Measurements from ENCODE around the gene ASPHD2. TPM values are rescaled to one million over a fixed set of nuclear protein-coding genes. Genes with fewer than 3 reads are reported as not detected.

ASPHD2 gene
- total RNA-seq, 1 donor from 2014 or later, result 0.32 TPM

DNA sequence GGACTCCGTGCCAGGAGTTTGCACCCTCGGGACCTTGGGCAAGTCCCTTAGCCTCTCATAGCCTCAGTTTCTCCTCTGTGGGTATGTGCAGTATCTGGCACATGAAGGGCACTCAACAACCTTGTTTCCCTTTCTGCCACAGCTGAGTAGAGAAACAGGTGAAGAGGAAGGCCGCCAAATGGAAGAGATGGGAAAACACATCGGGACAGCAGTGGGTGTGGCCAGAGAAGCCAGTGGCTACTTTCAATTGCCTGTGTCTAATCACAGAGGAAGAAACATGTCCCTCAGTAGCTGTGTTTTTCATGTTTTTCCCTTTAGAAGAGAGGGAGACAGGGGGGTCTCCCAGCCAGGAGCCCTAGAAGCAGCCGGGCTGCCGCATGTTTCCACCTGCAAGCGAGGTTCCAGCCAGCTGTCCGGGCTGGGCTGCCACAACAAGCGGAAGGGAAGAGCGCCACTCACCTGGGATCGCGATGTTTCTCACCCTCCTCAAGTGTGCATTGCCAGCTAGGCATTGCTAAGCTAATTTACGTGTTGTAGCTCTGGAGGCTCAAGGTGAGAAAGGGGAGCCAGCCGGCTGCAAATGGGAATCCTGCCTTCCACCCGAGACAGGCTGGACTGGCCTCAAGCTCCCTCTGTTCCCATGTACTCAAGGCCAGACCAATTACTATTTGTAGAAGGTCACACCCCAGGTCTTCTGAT lies 16.7 kb downstream of the ASPHD2 start:
- H3K27me3 ChIP-seq, result no peaks in the 10 kb centered on the region
- TF ChIP-seq, protein P1, sequence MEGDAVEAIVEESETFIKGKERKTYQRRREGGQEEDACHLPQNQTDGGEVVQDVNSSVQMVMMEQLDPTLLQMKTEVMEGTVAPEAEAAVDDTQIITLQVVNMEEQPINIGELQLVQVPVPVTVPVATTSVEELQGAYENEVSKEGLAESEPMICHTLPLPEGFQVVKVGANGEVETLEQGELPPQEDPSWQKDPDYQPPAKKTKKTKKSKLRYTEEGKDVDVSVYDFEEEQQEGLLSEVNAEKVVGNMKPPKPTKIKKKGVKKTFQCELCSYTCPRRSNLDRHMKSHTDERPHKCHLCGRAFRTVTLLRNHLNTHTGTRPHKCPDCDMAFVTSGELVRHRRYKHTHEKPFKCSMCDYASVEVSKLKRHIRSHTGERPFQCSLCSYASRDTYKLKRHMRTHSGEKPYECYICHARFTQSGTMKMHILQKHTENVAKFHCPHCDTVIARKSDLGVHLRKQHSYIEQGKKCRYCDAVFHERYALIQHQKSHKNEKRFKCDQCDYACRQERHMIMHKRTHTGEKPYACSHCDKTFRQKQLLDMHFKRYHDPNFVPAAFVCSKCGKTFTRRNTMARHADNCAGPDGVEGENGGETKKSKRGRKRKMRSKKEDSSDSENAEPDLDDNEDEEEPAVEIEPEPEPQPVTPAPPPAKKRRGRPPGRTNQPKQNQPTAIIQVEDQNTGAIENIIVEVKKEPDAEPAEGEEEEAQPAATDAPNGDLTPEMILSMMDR (IDR thresholded peaks at IDR 0.05), result no peak
- H3K9me3 ChIP-seq, result no peaks in the 10 kb centered on the region
- H3K4me3 ChIP-seq, result no peak overlapping the region
- DNase-seq (ENCODE audit: low spot score in 2 of 2), result no peak
- peaks cover 0 to 2% of the 10 kb centered on the region in 2 donors for H3K36me3 ChIP-seq
- H3K27ac ChIP-seq, result no peak overlapping the region
- intact Hi-C loops (cut with DNase I), result no loop called here
- no peaks in the 10 kb centered on the region for H3K4me1 ChIP-seq

DNA sequence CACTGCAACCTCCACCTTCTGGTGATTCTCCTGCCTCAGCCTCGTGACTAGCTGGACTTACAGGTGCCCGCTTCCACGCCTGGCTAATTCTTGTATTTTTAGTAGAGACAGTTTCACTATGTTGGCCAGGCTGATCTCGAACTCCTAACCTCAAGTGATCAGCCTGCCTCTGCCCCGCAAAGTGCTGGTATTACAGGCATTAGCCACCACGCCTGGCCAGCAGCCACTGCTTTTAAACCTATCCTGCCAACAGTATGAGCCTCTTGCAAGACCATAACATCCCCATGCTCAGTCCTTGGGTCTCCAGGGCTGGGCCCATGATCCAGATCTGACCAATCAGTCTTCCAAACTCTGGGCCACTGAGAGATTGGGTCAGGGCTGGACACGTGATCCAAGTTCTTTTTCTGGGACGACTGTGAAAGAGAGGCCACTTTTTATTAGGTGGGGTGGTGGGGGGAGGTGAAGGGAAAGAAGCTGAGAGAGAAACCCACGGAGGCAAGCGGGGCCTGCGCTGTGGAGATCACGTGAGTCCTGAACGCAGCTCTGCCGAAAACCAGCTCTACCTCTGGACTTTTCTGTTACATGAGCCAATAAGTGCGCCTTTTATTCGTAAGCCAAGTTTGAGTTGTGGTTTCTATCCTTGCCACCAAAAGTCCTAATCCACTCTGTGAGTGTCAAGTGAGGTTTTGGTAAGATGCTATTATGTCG lies 17.9 kb downstream of the ASPHD2 start:
- intact Hi-C loops (cut with DNase I), result no loop called here
- H3K27me3 ChIP-seq, result no peaks in the 10 kb centered on the region
- no peak overlapping the region for H3K4me3 ChIP-seq
- H3K27ac ChIP-seq, result no peak overlapping the region
- H3K36me3 ChIP-seq, result peaks cover 7 to 13% of the 10 kb centered on the region in 2 donors
- peak in 1 of 2 donors; percentile 27 for DNase-seq (ENCODE audit: low spot score in 2 of 2)
- no peaks in the 10 kb centered on the region for H3K9me3 ChIP-seq
- TF ChIP-seq, protein P1 (IDR thresholded peaks at IDR 0.05), result no peak
- H3K4me1 ChIP-seq, result no peaks in the 10 kb centered on the region

DNA sequence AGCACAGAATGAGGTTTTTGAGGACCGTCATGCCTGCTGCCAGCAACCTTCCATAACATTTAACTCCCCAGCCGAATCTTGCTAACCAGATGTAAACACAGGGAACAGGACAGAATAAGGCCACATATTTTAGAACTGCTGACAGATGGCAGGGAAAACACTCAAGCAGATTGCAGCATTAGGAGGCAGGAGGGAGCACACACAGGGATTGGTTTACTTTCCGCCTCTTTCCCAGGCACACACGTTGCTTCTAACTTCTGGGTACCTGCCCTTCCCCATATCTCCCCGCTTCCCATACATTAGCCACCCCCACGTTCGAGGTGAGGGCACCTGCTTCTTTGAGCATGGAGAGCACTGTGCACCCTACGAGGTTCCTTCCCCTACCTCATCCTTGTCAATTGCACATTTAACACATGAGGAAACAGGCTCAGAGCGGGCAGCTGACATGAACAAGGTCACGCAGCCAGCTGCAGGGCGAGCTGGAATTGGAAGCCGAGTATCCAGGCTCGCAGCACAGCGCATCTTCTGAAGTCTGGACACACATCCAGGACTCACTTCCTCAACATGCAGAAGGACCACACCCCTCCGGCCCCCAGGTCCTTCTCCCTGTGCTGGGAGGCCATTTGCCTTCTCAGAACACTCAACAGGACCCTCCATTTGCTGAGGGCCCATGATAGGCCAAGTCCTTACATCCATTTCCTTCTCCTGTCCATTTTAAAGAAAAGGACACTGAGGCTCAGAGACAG lies 18.7 kb downstream of the ASPHD2 start:
- Histone ChIP-seq H3K36me3 (peaks cover 15 to 21% of the 10 kb centered on the region in 2 donors), H3K9me3 (no peaks in the 10 kb centered on the region), H3K27ac (no peak overlapping the region), H3K4me1 (no peaks in the 10 kb centered on the region), H3K4me3 (no peak overlapping the region), H3K27me3 (no peaks in the 10 kb centered on the region)
- DNase-seq (ENCODE audit: low spot score in 2 of 2), result peak in 1 of 2 donors; percentile 59
- intact Hi-C loops (cut with DNase I), result no loop called here
- TF ChIP-seq, protein P1 (IDR thresholded peaks at IDR 0.05), result no peak

DNA sequence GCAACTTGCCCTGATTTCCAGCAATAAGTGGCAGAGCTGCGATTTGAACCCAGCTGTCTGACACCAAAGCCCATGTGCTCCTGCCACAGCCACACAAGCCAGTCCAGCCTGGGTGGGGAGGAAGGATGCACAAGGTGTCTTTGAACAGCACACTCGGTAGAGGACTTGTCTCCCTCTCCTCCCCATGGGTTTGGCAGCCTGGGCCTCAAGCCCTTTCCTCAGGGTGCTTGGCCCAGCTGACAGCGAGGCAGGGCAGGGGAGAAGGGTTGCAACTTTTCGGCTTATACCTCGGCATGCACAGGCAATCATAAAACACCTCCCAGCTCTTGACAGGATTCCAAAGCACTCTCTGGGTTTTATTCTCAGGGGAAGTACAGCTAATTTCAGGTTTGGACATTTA lies 19.3 kb downstream of the ASPHD2 start:
- intact Hi-C loops (cut with DNase I), result no loop called here
- H3K27ac ChIP-seq, result no peak overlapping the region
- DNase-seq (ENCODE audit: low spot score in 2 of 2), result peak in 1 of 2 donors; percentile 33
- H3K27me3 ChIP-seq, result no peaks in the 10 kb centered on the region
- TF ChIP-seq, protein P1 (IDR thresholded peaks at IDR 0.05), result no peak
- peaks cover 21 to 27% of the 10 kb centered on the region in 2 donors for H3K36me3 ChIP-seq
- H3K4me1 ChIP-seq, result no peaks in the 10 kb centered on the region
- no peaks in the 10 kb centered on the region for H3K9me3 ChIP-seq
- no peak overlapping the region for H3K4me3 ChIP-seq

DNA sequence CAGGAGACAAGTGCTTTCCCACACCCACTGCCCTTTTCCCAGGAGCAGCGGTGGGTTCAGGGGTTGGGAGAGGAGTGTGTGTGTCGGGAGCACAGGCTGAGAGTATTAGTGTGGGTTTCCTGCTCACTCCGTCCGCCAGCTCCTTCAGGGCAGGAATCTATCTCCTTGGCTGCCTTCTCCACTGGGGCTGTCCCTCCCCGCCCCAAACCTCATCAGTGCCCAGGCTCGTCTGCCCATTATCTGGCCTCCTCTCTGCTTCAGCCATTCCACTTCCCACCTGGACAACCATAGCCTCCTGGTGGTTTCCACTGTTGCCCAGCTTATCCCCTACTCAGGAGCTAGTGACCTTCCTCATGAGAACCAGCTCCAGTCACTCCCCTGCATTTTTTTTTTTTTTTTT lies 19.9 kb downstream of the ASPHD2 start:
- H3K4me1 ChIP-seq, result no peaks in the 10 kb centered on the region
- intact Hi-C loops (cut with DNase I), result no loop called here
- peaks cover 27 to 33% of the 10 kb centered on the region in 2 donors for H3K36me3 ChIP-seq
- peak in 1 of 2 donors; percentile 50 for DNase-seq (ENCODE audit: low spot score in 2 of 2)
- H3K27me3 ChIP-seq, result no peaks in the 10 kb centered on the region
- H3K27ac ChIP-seq, result no peak overlapping the region
- no peak overlapping the region for H3K4me3 ChIP-seq
- H3K9me3 ChIP-seq, result no peaks in the 10 kb centered on the region
- TF ChIP-seq, protein P1 (IDR thresholded peaks at IDR 0.05), result no peak

Measured in ascending aorta (tissue), 2 donors.